GM19043 (cell line): ENCODE results near the gene CX3CR1.

ENCODE experiments used
- ATAC-seq: cut with Tn5 transposase; IDR thresholded peaks from one replicate; pipeline ENCODE4 v1.9.1; 2021; ENCODE audit warnings: low read depth; ENCODE audit not compliant: unreplicated experiment

The CX3CR1 gene

DNA sequence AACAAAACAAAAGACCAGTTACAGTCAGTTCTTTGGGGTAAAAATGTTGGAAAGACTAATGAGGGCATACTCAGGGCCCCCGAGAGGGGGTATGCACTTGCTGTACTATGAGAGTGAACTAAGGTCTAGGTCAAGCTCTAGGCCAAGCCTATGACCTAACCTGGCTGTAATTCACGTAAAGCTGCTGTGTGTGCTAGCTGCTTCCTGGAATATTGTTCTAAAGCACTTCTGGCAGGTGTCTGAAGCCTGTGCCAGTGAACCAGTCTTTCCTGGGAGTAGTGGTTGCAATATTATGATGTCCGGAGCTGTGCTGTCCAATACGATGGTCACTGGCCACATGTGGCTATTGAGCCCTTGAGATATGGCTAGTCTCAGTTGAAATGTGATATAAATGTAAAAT lies 13.1 kb upstream of the CX3CR1 start:
- ATAC-seq = no peak

DNA sequence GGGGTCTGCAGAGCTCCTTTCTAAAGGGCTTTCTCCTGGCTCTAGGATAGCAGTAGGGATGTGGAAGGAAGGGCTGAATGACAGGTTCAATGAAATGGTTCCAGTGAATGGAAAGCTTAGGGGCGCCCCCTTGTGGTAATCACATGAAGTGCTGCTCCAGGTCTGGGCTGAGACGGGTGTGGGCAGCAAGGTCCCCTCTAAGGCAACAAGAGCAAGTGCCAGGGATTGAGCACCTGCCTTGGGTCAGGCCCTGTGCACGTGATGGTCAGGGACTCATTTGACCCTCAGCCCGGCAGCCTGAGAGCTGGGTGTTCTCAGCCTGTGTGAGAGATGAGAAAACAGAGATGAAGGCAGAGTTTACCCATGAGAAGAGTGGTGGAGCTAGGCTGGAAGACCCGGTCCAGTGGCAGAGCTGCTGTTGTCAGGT lies 12.1 kb upstream of the CX3CR1 start:
- no peak for ATAC-seq

DNA sequence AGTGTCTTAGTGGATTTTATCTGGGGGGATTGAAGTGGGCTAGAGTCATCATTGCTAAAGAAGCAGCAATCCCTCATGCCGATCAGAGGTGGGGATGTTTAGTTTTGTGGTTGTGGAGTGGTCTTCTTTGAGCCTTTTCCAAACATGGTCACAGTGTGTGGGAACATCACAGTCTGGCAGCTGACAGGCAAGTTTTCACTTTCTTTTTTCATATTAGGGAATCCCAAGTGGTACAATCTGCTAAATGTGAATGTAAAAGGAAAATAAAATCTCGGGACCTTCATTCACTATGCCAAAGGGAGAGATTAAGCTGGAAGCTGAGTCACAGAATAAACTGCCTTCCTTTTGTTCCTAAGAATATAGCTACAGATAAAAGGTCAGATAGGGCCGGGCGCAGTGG lies 10.4 kb upstream of the CX3CR1 start:
- no peak for ATAC-seq

DNA sequence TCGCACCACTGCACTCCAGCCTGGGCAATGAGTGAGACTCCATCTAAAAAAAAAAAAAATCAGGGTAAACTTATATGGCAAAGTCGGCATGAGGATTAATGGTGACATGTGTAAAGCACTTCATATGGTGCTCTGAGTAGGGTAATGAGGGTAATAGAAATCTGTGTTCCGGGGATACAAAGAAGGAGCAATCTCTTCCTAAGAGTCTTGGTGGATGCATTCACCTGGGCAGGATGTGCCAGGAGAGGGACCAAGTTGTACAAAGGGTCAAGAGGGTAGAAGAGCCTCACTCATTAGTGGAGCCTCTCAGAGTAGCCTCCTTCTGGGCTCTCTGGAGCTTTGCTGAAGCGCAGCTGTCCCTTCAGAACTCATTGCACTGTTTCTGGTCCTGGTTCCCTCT lies 9.3 kb upstream of the CX3CR1 start:
- ATAC-seq = no peak

DNA sequence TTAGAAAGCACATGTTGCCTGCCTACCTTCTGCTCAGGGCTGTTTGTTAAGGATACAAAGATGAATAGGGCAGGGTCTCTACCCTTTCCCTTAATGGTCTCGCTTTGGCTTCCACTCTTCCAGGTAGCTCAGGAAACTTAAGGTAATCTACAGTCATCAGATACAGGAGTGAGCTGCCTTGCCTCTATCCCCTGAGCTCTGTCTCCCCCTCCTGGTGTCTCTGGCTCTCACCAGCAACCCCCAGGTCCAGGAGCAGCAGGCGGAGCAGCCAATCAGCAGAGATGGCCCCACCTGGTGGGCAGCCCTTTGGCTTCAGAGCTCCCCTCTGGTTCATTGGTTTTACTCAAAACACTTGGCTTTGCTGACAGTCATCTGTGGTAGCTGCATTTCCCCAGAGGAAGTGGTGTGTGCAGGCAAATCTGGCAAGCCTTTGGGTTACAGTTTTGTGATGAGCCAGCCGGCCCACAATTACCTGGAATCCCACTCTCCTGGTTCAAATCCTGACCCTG lies 8.5 kb upstream of the CX3CR1 start:
- ATAC-seq = peak; percentile 97

DNA sequence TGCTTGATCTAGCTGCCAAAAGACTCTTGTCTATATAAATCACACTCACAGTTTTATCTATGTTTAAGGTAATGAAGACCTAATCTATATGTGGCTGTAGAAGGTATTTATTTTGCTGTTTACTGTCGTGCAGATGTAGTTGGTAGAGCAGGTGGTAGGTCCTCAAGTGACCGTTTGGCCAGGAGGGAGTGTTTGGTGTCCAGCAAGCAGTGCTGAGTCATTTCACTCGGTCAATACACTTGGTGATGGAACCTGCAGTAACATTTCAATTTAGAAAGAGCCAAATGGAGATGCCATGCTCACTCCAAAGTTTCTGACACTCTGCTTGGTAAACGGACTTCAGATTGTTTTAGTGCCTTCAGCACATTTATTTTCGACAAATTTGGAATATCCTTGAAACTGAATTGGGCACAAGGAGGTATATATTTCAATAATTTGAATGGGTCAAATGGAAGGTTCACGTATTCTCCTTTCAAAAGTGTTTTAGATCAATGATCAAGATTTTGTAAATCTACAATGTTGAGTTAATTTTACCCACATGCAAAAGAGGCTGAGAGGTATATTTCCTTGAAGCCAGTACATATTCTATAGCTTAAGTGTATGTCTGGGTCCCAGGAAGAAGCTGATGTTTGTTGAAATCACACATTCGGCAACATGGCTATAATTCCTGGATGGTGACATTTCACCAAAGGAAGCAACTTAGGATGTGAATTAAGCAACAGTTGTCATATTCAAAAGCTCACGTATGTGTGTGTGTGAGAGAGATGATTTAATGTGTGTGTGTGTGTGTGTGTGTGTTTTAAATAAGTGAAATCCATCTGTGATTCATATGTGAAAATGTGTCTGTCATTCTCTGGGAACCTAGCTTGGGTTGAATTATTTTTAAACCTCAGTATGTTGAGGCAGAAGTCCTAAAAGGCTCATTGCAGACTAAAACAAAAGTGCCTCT lies 7.7 kb upstream of the CX3CR1 start:
- ATAC-seq = no peak

DNA sequence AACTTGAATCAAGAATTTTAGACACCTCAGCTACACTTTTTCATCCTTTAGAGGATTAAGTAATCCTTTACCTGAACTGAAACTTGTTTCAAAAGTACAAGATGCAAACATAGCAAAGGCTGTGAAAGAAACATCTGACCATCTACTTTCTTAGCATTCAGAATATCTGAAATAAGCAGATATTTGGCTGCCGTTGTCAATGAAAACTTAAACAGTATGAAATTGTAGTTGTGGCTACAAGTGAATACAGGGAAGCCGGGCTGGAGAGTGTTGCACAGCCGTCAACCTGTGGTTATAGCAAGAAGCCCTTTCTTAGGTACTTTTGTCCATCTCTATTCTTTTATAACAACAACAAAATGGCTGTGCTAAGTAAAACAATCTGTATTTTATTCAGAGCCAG lies 6.9 kb upstream of the CX3CR1 start:
- no peak for ATAC-seq

DNA sequence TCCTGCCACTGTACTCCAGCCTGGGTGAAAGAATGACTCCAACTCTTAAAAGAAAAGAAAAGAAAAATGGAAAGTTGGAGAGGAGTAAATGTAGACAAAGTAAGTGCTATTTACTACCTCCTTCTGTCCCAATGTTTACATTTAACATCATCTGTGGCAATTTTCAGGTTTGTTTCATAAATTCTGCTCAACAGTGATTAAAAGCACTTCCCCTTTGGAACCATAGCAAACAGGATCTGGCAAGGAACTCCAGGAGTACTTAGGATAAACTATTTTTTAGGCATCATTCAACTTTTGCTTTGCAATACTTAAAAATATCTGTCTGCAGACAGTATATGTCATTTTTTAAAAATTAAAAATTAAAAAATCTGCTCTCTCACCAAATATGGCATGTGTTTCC lies 5.5 kb upstream of the CX3CR1 start:
- no peak for ATAC-seq

DNA sequence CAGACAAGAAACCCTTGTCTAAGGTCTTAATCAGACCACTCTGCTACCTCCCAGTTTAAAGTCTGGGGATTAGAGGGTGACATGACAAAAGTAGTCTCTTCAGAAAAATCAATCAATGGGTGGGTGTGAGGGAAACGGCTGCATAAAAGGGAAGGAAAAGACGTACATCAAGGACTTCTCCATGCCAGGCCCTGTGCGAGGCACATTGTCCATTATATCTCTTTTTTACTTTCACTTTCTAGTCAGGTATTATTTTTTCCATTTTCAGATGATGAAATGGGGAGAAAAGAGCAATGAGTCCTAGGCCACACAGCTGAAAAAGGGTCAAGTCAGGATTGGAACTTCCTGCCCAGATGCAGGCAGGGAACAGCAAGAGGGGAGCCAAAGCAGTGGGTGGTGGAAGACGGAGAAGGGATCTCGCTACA lies 4.6 kb upstream of the CX3CR1 start:
- ATAC-seq = no peak

DNA sequence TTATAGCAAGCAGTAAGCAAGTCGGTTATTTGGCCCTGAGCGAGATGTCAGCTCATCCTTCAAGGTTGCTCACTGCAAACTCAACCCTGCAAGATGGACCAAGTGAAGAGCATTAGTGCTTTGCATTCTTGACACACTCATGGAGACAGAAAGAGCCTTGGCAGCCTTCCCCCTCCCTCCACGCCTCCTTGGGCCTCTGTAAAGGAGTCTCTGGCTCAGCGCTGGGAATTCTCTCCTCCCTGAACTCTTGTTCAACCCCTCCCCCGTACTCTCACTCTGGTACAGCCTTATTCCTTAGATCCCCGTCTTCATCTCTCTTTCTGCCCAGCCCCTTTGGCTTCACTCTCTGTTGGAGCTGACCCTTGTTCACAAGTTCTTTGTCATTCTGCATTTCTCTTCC lies 2.2 kb upstream of the CX3CR1 start:
- ATAC-seq = no peak

DNA sequence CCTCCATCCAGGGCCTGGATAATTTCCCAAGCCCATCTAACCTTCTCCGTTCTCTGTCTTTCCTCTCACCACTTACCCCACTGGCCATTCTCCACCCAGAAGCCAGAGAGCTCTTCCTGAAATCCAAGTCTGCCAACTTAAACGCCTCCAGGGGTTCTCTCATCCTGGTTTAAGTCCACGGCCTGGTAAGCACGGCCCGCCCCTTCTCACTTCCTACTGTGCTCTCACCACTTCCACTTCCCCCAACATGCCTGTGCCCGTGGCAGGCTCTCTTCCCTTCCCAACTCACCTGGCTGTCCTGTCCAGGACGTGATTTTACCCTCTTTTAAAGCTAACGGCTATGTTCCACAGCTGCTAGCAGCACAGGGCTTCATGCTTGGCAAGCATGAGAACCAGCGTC lies 1.7 kb upstream of the CX3CR1 start:
- no peak for ATAC-seq

DNA sequence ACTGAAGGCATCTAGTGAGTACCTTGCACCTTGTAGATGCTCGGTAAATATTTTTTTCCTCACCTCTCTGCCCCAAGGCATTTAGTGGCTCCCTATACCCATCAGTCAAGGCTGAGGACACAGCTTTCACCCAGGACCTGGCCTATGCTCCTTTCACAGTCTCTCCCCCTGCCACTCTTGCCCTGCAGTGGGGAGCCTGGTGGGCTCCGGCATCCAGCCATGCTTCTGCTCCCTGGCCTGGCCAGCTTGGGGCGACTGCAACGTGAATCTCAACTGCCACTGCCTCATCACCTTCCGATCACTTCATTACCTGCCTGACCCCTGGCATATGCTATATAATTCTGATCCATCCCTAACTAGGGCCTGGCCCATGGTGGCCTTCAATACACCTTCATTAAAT lies 735 bp upstream of the CX3CR1 start:
- no peak for ATAC-seq

DNA sequence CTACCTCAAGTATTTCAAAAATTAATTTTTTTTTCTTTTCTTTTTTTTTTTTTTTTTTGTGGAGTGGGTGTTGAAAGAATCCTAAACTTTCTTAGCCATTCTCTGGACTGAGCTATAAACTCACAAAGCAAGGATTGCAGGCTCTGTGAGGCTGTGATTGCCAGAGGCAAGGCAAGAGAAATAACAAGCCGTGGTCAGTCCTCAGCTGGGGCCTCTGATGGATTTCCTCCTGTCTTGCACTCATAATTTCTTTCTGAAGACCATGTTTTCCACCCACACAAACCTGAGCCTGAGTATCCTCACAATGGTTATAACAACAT lies 1.3 kb downstream of the CX3CR1 start:
- ATAC-seq = no peak

DNA sequence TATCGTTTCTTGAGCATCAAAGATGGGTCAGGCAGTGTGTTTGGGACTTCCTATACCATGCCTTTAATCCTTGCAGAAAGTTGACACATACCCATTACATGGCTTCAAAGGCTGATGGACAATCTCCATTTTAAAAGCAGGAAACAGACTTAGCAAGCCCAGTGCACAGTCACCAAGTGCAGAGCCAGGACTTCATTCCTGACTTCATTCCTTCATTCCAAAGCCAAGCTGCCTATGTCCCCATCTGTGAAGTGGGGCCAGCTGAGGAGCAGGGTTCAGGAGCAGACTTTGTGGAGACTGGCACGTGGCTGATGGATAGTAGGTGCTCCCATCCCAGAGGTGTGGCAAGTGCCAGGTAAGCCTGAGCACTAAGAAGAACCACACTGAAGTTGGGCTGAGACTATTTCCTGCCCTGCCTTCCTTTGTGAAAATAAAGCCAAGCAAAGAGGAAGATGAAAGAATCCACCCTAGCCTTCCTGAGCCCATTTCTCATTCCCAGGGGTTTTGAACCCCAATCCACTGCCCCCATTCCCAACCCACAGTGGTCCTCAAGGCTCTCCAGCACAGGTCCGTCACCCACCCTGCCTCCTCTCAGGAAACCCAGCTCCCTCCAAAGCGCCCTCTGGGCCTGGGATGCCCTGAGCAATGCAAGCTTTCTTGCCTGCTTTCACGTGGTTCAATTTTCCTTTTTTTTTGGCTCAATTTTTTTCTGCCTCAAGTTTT lies 1.8 kb downstream of the CX3CR1 start:
- ATAC-seq = no peak

DNA sequence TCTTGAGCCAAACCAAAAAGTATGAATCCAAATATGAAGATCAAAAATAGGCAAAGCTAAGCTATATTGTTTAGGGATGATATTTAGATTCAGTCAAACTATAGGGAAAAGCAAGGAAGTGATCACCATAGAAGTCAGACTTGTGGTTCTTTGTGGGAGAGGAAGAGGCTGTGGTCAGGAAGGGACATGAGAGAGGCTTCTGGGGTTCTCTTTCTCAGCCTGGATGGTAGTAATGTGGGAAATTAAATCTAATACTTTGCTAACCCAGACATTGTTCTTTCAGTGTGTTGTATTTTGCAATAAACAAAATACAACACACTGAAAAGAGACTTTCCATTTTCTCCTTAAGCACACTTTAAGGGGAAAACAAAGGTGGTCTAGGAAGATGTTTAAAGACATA lies 3.1 kb downstream of the CX3CR1 start:
- ATAC-seq = no peak

DNA sequence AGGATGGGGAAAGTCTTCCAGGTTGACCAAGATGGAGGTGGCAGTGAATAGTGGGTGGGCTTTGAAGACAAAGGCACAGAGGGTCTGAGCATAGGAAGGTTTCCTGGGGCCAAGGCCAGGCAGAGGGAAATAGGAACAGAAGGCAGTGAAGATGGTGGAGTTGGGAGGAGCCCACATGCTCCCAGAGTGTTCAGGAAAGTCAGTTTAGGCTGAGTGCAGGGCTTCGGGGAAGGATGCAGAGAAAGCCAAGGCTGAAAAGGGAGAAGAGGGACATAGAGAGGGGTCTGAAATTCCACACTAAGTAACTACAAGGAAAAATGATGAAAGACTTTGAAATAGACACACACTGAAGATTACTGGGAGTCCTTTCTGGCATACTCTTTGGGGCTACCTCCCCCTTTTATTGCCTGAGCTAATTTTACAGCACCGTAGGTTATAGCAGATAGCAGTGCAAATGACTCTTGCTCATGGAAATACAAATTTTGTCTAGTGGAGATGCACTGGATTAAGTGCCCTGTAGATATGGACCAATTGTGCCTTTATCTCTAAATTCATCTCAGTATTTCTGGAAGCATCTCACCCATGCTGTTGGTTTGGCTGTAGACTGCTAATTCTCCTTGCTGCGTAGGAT lies 3.8 kb downstream of the CX3CR1 start:
- no peak for ATAC-seq

DNA sequence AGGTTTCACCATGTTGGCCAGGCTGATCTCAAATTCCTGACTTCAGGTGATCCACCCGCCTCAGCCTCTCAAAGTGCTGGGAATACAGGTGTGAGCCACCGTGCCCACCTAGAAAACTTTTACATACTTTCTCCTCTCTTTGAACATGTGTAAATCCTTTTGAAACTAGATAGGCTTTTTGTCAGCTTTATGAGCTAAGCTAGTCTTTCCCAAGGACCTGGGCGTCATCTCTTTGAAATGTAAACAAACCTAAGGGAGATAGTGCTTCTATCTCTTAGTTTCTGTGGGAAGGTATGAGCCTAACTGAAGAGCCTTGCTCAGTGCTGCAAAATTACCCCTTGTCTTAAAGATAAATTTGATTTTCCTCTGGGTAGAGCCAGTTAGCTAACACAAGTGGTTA lies 4.8 kb downstream of the CX3CR1 start:
- no peak for ATAC-seq

DNA sequence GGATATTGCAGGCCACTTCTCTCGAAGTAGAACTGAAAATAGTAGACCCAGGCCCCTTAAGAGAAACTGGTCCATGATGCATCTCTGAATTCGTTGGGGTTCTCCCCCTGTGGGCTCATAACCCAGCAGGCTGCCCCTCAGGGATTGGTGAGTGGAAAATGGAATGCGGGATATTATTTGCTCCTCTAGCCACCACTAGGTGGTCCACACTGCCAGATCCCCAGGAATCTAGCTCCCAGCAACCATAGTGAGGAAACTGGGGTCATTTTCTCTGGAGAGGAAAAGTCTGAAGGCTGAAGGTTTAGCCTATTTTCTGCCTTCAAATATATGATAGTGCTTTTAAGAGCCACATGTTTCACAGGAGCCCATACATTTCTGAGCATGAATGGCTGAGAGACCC lies 6.7 kb downstream of the CX3CR1 start:
- ATAC-seq = no peak

DNA sequence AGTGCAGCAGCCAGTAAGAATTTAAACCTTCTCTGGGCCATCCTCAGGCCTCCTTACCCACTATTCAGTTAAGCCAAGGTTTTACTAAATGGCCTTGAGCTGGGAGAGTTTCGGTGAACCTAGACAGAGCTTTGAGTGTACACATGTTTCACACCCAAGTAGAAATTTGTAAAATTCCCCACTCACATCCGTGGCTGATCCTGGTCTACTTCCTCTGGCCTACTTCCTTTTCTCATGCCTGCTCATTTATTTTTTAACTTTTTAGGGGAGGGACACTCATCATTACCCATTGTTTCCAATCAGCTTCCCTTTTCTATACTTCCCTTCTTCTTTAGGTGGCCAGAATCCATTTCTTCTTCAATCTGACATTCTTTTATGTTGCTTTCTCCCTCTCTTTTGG lies 7.6 kb downstream of the CX3CR1 start:
- no peak for ATAC-seq

DNA sequence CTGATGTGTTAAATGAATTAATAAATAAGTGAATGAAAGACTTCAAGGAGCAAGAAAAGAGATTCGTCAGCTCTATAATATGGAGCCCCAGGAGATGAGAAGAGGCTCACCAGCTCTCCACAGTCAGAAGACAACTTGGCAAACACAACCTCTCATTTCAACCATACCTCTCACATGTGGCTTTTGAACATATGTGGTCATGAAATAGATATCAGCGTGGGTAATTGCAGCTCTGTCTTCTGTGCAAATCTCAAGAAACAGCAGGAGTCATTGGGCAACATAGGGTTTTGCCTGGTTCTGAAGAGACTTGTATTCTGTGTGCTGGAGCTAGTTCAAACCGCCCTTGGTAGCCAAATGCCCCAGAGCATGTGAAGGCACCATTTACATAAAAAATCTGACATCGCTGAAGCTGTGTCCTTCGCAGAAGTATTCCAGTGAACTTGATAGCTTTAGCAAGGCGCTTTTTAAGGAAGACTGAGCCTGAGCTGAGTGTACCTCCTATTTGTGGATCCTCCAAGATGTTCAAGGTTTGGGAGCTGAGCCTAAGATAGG lies 8.4 kb downstream of the CX3CR1 start:
- ATAC-seq = no peak

DNA sequence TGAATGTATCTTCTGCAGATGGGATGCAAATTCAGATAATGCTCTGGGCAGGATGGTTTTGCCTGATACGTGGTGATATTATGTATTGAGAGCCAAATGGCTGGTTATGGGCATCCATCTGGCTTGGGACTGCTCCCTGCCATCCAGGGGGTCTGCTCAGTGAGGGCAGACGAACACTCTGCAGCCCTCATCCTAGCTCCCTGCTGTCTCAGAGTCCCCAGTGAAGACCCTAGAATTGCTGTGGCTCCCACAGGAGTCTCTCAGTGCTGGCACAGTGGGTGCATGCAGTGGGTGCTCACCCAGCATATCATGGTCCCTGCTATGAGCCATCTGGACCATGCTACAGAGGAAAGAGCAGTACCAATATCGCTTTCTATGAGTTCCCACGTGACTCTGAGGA lies 10.3 kb downstream of the CX3CR1 start:
- no peak for ATAC-seq
